Thoracic aorta (tissue), 2 donors: ENCODE measurements around the gene CCDC174. TPM values are rescaled to one million over a fixed set of nuclear protein-coding genes. Genes with fewer than 3 reads are reported as not detected.
A peak's percentile ranks its signal among the peaks of the same experiment; 100 is the strongest.

Experiments used
- ATAC-seq: fragments of 150-250 bp; one replicate; pipeline ENCODE4 v1.8.0; 2017; ENCODE audit warnings: low read depth; ENCODE audit not compliant: insufficient number of reproducible peaks, low FRiP score
- DNase-seq: peaks from one replicate; pipeline ENCODE4 v3.0.0-alpha.2; 2020; ENCODE audit warnings: low spot score
- H3K27ac ChIP-seq, 2 donors: fragments of 200-600 bp; sonication (generic); 1 replicate in 1 of 2; 2 replicates in 1 of 2; pipeline ENCODE4 v1.5.1; 2016; ENCODE audit warnings: mild to moderate bottlenecking in 2 of 2, moderate library complexity in 2 of 2
- H3K27me3 ChIP-seq: fragments of 200-600 bp; sonication (generic); replicated peaks from 2 replicates; pipeline ENCODE4 v1.6.0; 2016; ENCODE audit warnings: mild to moderate bottlenecking; ENCODE audit not compliant: insufficient read depth
- H3K36me3 ChIP-seq: fragments of 200-600 bp; sonication (generic); one replicate; pipeline ENCODE4 v1.5.1; 2016
- H3K4me1 ChIP-seq, 2 donors: fragments of 200-600 bp; sonication (generic); 1 replicate in 1 of 2; 2 replicates in 1 of 2; pipeline versions ENCODE4 v1.5.1 to v1.6.0; 2016; ENCODE audit warnings: low read depth in 2 of 2, mild to moderate bottlenecking in 1 of 2; ENCODE audit not compliant: control insufficient read depth in 1 of 2
- H3K4me3 ChIP-seq: fragments of 200-600 bp; sonication (generic); 2 replicates; pipeline ENCODE4 v1.5.1; 2016; ENCODE audit warnings: mild to moderate bottlenecking
- H3K9me3 ChIP-seq: fragments of 200-600 bp; sonication (generic); 2 replicates; pipeline ENCODE4 v1.5.1; 2016
- CTCF ChIP-seq: fragments of 200-600 bp; sonication (generic); IDR thresholded peaks from one replicate; pipeline ENCODE4 v1.5.1; 2019; ENCODE audit warnings: antibody characterized with exemption
- total RNA-seq, 2 donors: library from RNA; depleted of rRNA; stranded (reverse); fragments of >200 nt; gene quantifications; one replicate each; pipeline versions ENCODE4 v1.1.0 to v1.2.3, GENCODE V29; 2016

Gene CCDC174
- 10 to 100 TPM in 1 of 2 donors, 1 to 10 TPM in 1; 9.6 to 34.6 TPM for total RNA-seq

DNA sequence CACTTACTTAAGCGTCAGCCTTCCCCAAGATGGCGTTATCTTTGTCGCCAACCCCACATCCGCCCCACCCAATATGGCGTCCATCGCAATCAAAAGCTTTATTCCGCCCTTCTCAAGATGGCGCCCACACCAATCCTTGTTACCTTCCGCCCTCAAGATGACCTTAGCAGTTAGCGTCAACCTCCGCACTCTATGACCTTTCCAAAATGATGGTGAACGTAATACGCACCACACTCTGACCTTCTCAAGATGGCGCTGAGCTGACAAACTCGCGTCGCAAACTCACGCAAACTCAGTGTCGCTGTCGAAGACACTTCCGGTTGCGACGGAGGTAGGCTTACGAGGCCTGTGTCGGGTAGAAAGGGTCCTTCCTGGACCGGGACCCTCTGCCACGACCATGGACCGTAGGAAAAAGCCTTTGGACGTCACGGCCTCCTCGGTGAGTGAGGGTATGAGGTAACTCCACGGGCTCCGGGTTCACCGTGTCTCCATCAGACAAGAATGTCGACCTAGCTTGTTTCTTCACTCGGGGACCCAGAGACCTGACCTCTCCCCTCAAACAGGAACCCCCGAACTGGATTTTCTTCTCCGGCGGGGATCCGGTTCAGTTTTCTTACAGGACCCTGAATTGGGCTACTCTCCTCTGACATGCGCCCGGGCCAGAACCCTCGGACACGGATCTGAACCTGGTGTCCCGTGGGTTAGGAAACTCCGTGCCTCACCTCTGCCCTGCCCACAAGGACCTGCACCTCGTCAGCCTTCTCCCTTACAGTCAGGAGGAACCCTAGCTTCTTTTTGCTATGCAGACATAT, at the start of gene CCDC174:
TSS of gene CCDC174 (plus strand) at position 323 of the 812 bp plus-strand sequence. CDS start at position 398, 75 bp downstream.
- peak; percentile 100 for ATAC-seq

GRCh38 chr3:14602006-14602803, 49.4 kb upstream of the CCDC174 start:
- Histone ChIP-seq H3K27me3 (peaks cover 6% of the 10 kb centered on the region), H3K36me3 (no peaks in the 10 kb centered on the region), H3K4me1 (peaks cover 0 to 9% of the 10 kb centered on the region in 2 donors), H3K27ac (no peak overlapping the region), H3K9me3 (no peaks in the 10 kb centered on the region), H3K4me3 (peak overlapping the region; percentile 38)
- no peak for TF ChIP-seq CTCF
- ATAC-seq (no peak), DNase-seq (no peak)

More for the DNA sequence above, at the start of gene CCDC174:
- peaks cover 16% of the 10 kb centered on the region for H3K36me3 ChIP-seq
- no peaks in the 10 kb centered on the region for H3K27me3 ChIP-seq
- TF ChIP-seq CTCF, result no peak
- no peaks in the 10 kb centered on the region for H3K9me3 ChIP-seq
- H3K27ac ChIP-seq, result peak within 1 kb of the TSS; percentile 76 to 89
- peaks cover 11 to 22% of the 10 kb centered on the region in 2 donors for H3K4me1 ChIP-seq
- H3K4me3 ChIP-seq, result peak within 1 kb of the TSS; percentile 81
- peak; percentile 92 for DNase-seq

DNA sequence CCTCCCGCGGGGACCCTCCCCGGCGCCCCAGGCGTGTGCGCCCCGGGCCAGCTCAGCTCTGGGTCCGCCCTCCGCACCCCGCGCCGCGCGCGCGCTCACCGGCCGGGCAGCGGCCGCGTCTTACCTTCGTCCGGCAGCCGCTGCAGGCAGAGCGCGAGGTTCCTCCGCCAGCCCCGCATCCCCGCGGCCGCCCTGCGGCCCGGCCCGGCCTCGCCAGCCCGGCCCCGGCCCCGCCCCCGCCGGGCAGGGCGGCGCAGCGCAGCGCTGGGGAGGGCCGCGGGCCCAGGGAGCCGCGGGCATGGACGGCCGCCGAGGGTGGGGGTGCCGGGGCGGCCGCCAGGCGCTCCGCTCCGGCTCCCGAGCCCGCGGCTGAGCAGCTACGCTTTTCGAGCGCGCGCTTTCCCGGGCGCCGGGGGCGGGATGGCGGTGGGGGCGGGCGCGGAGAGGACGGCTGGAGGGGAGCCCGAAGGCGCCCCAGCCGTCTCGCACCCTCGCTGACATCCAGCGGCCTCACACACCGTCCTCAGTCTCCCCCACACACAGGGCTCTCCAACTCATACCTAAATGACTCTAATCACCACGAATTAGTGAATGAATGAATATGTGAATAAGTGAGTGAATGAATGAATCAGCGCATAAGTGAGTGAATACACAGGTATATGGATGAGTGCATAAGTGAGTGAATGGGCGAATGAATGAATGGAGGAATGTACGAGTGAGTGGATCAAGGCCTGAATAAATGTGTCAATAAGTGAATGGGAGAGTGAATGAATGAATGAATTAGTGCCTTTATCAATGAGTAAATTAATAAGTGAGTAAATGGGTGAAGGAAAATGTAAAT, 48.5 kb upstream of the CCDC174 start:
- Histone ChIP-seq H3K36me3 (no peaks in the 10 kb centered on the region), H3K4me1 (peaks cover 0 to 9% of the 10 kb centered on the region in 2 donors), H3K27ac (no peak overlapping the region), H3K4me3 (peak overlapping the region; percentile 38), H3K27me3 (peaks cover 6% of the 10 kb centered on the region), H3K9me3 (no peaks in the 10 kb centered on the region)
- ATAC-seq (no peak), DNase-seq (no peak)
- TF ChIP-seq CTCF, result no peak

DNA sequence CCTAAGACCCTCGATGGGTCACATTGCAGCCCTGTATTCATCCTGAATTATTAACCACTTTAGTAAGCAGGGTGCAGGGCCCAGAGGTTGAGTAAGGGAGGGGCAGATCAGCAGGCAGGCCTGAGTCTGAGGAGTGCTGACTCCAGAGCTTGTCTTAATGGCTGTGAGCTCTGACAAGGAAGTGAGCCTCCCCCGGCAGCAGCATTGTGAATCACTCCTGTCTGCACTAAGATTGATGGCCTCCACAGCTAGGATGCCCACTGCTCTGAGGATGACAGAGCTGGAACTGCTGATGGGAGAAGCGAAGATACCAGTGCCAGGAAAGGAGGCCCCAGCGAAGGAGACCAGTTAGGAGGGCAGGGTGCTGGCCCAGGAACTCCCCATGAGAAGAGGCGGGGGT, 46.5 kb upstream of the CCDC174 start:
- ATAC-seq, result no peak
- Histone ChIP-seq H3K9me3 (no peaks in the 10 kb centered on the region), H3K27me3 (peaks cover 6% of the 10 kb centered on the region)

More for the DNA sequence above, 46.5 kb upstream of the CCDC174 start:
- TF ChIP-seq CTCF, result no peak
- no peak overlapping the region for H3K4me3 ChIP-seq
- no peaks in the 10 kb centered on the region for H3K36me3 ChIP-seq
- no peak overlapping the region for H3K27ac ChIP-seq
- H3K4me1 ChIP-seq, result peaks cover 0 to 9% of the 10 kb centered on the region in 2 donors
- no peak for DNase-seq
